Tibial nerve (tissue), 4 donors: ENCODE measurements around the gene RTBDN. TPM values are rescaled to one million over a fixed set of nuclear protein-coding genes. Genes with fewer than 3 reads are reported as not detected.

ENCODE experiments used
- DNase-seq, 2 donors: peaks; one replicate each; pipeline ENCODE4 v3.0.0-alpha.2; 2019; ENCODE audit warnings: low spot score in 2 of 2
- H3K27ac ChIP-seq, 4 donors: fragments of 200-600 bp; sonication (generic) in 3 of 4; one replicate each; pipeline ENCODE4 v1.5.1; 2017 to 2019; ENCODE audit warnings: mild to moderate bottlenecking in 1 of 4
- H3K27me3 ChIP-seq, 2 donors: fragments of 200-600 bp; sonication (generic) in 1 of 2; one replicate each; pipeline versions ENCODE4 v1.5.1 to v1.6.0; 2017 to 2019
- H3K36me3 ChIP-seq, 3 donors: fragments of 200-600 bp; sonication (generic); one replicate each; pipeline ENCODE4 v1.5.1; 2018 to 2019
- H3K4me1 ChIP-seq, 4 donors: fragments of 200-600 bp; sonication (generic) in 3 of 4; one replicate each; pipeline ENCODE4 v1.5.1; 2017 to 2019
- H3K4me3 ChIP-seq, 4 donors: fragments of 200-600 bp; sonication (generic) in 3 of 4; one replicate each; pipeline ENCODE4 v1.5.1; 2017 to 2019; ENCODE audit warnings: mild to moderate bottlenecking in 1 of 4, moderate library complexity in 1 of 4
- H3K9me3 ChIP-seq, 4 donors: fragments of 200-600 bp; sonication (generic) in 3 of 4; one replicate each; pipeline ENCODE4 v1.5.1; 2017 to 2019
- EP300 ChIP-seq, 2 donors: sonication (generic); formaldehyde crosslinking; IDR thresholded peaks; one replicate each; pipeline ENCODE4 v1.6.1; 2017; ENCODE audit warnings: antibody characterized with exemption in 2 of 2, mild to moderate bottlenecking in 1 of 2
- POLR2A ChIP-seq, 2 donors: fragments of 450-650 bp; IDR thresholded peaks; one replicate each; pipeline ENCODE4 v1.6.1; 2017; ENCODE audit warnings: antibody characterized with exemption in 2 of 2, mild to moderate bottlenecking in 2 of 2, moderate library complexity in 2 of 2
- WGBS, 2 donors: methylation state at CpG; one replicate each; pipeline ENCODE4 v1.1.5; 2018; 5-methylcytosine and 5-hydroxymethylcytosine counted together
- total RNA-seq, 4 donors: library from RNA; depleted of rRNA; stranded (reverse); fragments of >200 nt; gene quantifications; one replicate each; pipeline ENCODE4 v1.1.0, GENCODE V29; 2016
- TF ChIP-seq, protein P1 (sequence below), 5 experiments: fragments of 200-600 bp in 3 of 5; fragments of 450-650 bp in 2 of 5; sonication (generic) in 3 of 5; IDR thresholded peaks; one replicate each; pipeline ENCODE4 v1.5.1; 2016 to 2019; ENCODE audit warnings: antibody characterized with exemption in 5 of 5, mild to moderate bottlenecking in 3 of 5, moderate library complexity in 2 of 5

The RTBDN gene
- total RNA-seq, 4 donors from 2014 or later, result not detected

- WGBS, 2 donors, result 84 to 86% methylated on average over 29 to 34 of the region's 34 CpGs
- DNase-seq, result no peak
Observed at GRCh38 chr19:12864721-12865715, 30.6 kb upstream of the RTBDN start.

DNA sequence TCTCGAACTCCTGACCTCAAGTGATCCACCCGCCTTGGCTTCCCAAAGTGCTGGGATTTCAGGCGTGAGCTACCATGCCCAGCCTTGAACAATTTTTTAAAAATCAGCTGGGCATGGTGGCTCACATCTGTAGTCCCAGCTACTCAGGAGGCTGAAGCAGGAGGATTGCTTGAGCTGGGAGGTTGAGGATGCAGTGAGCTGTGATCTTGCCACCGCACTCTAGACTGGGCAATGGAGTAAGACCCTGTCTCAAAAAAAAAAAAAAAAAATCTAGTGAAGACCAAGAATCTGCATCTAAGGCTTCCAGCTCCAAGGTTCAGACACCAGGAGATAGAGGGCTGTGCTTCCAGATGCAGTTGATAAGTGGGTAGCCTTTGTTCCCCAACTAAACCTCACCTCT lies 29.8 kb upstream of the RTBDN start:
- TF ChIP-seq POLR2A (IDR thresholded peaks at IDR 0.05), result no peak
- TF ChIP-seq EP300 (IDR thresholded peaks at IDR 0.05), result no peak
- TF ChIP-seq, protein P1, sequence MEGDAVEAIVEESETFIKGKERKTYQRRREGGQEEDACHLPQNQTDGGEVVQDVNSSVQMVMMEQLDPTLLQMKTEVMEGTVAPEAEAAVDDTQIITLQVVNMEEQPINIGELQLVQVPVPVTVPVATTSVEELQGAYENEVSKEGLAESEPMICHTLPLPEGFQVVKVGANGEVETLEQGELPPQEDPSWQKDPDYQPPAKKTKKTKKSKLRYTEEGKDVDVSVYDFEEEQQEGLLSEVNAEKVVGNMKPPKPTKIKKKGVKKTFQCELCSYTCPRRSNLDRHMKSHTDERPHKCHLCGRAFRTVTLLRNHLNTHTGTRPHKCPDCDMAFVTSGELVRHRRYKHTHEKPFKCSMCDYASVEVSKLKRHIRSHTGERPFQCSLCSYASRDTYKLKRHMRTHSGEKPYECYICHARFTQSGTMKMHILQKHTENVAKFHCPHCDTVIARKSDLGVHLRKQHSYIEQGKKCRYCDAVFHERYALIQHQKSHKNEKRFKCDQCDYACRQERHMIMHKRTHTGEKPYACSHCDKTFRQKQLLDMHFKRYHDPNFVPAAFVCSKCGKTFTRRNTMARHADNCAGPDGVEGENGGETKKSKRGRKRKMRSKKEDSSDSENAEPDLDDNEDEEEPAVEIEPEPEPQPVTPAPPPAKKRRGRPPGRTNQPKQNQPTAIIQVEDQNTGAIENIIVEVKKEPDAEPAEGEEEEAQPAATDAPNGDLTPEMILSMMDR (IDR thresholded peaks at IDR 0.05), result no peak
- Histone ChIP-seq H3K36me3 (no peaks in the 10 kb centered on the region), H3K4me3 (no peak overlapping the region), H3K27me3 (peaks cover 0 to 26% of the 10 kb centered on the region in 2 donors), H3K27ac (no peak overlapping the region), H3K4me1 (peaks cover 0 to 11% (median 2%) of the 10 kb centered on the region in 4 donors), H3K9me3 (no peaks in the 10 kb centered on the region)
- 95% methylated on average over 4 of the region's 4 CpGs for WGBS, 2 donors
- DNase-seq, result no peak

More at GRCh38 chr19:12864721-12865715, 30.6 kb upstream of the RTBDN start:
- Histone ChIP-seq H3K9me3 (no peaks in the 10 kb centered on the region), H3K27ac (no peak overlapping the region), H3K27me3 (peaks cover 0 to 26% of the 10 kb centered on the region in 2 donors), H3K4me3 (no peak overlapping the region), H3K4me1 (peaks cover 0 to 11% (median 2%) of the 10 kb centered on the region in 4 donors), H3K36me3 (no peaks in the 10 kb centered on the region)
- TF ChIP-seq EP300 (IDR thresholded peaks at IDR 0.05) (no peak), POLR2A (IDR thresholded peaks at IDR 0.05) (no peak)
- TF ChIP-seq, protein P1 (IDR thresholded peaks at IDR 0.05), result no peak

DNA sequence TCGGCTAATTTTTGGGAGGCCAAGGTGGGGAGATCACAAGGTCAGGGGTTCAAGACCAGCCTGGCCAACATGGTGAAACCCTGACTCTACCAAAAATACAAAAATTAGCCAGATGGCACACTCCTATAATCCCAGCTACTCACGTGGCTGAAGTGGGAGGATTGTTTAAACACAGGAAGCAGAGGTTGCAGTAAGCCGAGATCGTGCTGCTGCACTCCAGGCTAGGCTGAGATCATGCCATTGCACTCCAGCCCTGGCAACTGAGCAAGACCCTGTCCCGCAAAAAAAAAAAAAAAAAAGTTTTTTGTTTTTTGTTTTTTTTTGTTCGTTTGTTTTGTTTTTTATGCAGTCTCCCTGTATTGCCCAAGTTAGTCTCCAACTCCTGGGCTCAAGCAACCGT lies 25.2 kb upstream of the RTBDN start:
- Histone ChIP-seq H3K27ac (no peak overlapping the region), H3K4me3 (no peak overlapping the region), H3K4me1 (no peaks in the 10 kb centered on the region), H3K27me3 (peaks cover 0 to 4% of the 10 kb centered on the region in 2 donors), H3K36me3 (no peaks in the 10 kb centered on the region), H3K9me3 (peaks cover 0 to 15% (median 0%) of the 10 kb centered on the region in 4 donors)
- 56 to 70% methylated on average over 7 of the region's 7 CpGs for WGBS, 2 donors
- no peak for DNase-seq
- TF ChIP-seq POLR2A (IDR thresholded peaks at IDR 0.05), result no peak
- TF ChIP-seq, protein P1 (IDR thresholded peaks at IDR 0.05), result no peak
- no peak for TF ChIP-seq EP300 (IDR thresholded peaks at IDR 0.05)

DNA sequence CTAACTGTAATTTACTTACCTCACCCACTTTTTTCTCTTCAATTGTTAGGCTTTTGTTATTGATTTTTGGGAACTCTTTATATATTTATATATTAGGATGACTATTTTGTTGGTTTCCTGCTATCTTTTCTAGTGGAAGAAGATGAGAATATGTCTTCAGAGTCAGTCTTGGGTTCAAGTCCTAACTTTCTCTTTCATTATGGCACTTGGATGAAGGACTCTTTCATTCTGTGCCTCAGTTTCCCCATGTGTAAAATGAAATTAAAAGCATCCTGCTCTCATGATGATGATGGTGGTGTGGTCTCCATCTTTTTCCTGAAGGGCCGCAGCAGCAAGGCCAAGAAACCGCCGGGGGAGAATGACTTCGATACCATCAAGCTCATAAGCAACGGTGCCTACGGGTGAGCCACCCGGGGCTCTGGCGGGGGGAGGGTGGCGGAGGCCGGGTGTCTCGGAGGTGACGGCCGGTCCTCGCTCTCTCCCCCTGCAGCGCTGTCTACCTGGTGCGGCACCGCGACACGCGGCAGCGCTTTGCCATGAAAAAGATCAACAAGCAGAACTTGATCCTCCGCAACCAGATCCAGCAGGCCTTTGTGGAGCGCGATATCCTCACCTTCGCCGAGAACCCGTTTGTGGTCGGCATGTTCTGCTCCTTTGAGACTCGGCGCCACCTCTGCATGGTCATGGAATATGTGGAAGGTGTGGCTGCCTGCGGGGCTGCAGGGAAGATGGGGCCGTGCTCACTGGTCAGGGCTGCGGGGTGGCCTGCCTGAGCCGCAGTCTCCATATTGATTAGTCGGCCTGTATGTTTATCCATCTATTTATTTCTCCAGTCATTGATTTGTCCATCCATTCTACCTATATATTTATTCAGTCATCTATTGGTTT lies 23.9 kb upstream of the RTBDN start:
- H3K9me3 ChIP-seq, result peaks cover 0 to 15% (median 0%) of the 10 kb centered on the region in 4 donors
- WGBS, 2 donors, result 92 to 94% methylated on average over 35 of the region's 35 CpGs
- H3K4me1 ChIP-seq, result no peaks in the 10 kb centered on the region
- peaks cover 0 to under 1% of the 10 kb centered on the region in 2 donors for H3K27me3 ChIP-seq
- DNase-seq, result no peak
- H3K36me3 ChIP-seq, result no peaks in the 10 kb centered on the region
- H3K27ac ChIP-seq, result no peak overlapping the region
- TF ChIP-seq, protein P1 (IDR thresholded peaks at IDR 0.05), result no peak
- no peak for TF ChIP-seq POLR2A (IDR thresholded peaks at IDR 0.05)
- TF ChIP-seq EP300 (IDR thresholded peaks at IDR 0.05), result no peak
- H3K4me3 ChIP-seq, result no peak overlapping the region
